H1 (cell line): ENCODE measurements around the gene MYO9B. TPM values are rescaled to one million over a fixed set of nuclear protein-coding genes. Genes with fewer than 3 reads are reported as not detected.

Experiments
- CBX8 ChIP-seq: fragments of 300-800, 300-1000 bp; sonication (generic); IDR thresholded peaks from 2 replicates; pipeline ENCODE4 v1.7.1; 2016; ENCODE audit warnings: low read depth, low read length, borderline replicate concordance
- CREB1 ChIP-seq: IDR thresholded peaks from 2 replicates; pipeline ENCODE4 v1.6.1; 2012; ENCODE audit warnings: inconsistent platforms
- PHF8 ChIP-seq: fragments of 200-600 bp; sonication (generic); conservative IDR thresholded peaks from 2 replicates; pipeline ENCODE4 v1.7.1; 2012; ENCODE audit warnings: low read depth, mild to moderate bottlenecking, inconsistent platforms, low read length, moderate library complexity
- POLR2A ChIP-seq, 2 experiments: IDR thresholded peaks; 1 replicate in 1 of 2; 2 replicates in 1 of 2; pipeline ENCODE4 v1.6.1; 2011; ENCODE audit warnings: low read depth in 2 of 2, low read length in 2 of 2, mild to moderate bottlenecking in 2 of 2; ENCODE audit errors: control extremely low read depth in 1 of 2
- RXRA ChIP-seq: IDR thresholded peaks from 2 replicates; pipeline ENCODE4 v1.6.1; 2011; ENCODE audit warnings: low read depth, mild to moderate bottlenecking, low read length, moderate library complexity; ENCODE audit not compliant: insufficient read depth
- TAF1 ChIP-seq: IDR thresholded peaks from 2 replicates; pipeline ENCODE4 v1.6.1; 2011; ENCODE audit warnings: mild to moderate bottlenecking, low read depth, low read length
- polyA plus RNA-seq, 7 experiments: library from polyadenylated mRNA; depleted of rRNA in 3 of 7; stranded (reverse) in 5 of 7; unstranded in 2 of 7; fragments of >200 nt in 5 of 7; fragments of 200-250 nt in 2 of 7; gene quantifications; 1 replicate in 5 of 7; 2 replicates in 1 of 7; 4 replicates in 1 of 7; pipeline versions ENCODE4 v1.2.1 to v1.2.3, GENCODE V29; 2011 to 2013; ENCODE audit warnings: missing spikeins in 2 of 7, mixed read lengths in 2 of 7
- total RNA-seq: library from RNA; stranded (reverse); fragmentation: NEBNext Ultra II Directional; extraction: Animal tissue kit (Norgen Biotek cat#: 25700); gene quantifications from 2 replicates; pipeline ENCODE4 v1.2.1, GENCODE V29; 2021

The MYO9B gene
- total and polyA plus RNA-seq, 2 of the 8 experiments (the other 6 are each of a cell fraction or from before 2014, with no cell fraction given) = 27.6 to 77.1 TPM

DNA sequence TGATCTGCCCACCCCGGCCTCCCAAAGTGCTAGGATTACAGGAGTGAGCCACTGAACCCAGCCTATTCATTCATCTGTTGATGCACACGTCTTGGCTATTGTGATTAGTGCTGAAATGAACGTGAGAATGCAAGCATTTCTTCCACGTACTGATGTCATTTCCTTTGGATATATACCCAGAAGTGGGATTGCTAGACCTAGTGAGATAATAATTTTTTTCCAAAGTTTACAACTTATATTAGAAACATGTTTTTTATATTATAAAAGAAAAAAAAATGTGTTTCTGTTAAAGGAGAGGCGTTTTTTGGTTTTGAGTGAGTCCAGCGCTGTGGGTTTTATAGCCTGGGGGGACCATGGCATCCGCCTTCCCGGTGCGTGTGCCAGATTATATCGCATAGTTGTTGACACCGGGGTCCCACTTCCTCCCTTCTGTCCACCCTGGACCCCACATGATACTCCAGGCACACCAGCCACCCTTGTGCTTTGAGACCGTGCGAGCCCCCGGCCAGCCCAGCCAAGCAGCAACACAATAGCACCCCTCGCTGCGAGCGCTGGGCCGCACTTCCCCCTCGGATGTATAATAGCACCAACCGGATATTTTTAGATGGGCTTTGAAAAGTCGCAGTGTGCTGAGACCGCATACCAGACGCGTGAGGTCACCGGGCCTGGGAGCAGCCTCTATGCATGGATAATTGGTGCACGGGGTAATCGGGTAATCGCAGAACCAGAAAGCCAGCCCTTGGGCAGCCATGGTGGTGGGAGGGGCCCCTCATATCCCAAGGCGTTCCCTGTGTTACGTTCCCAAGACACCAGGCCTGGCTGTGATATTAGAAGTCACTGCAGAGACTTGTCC is 59.6 kb downstream of the MYO9B start (continued):
- TF ChIP-seq PHF8 (no peak), CREB1 (peak; percentile 45), TAF1 (0 out of 2 replicates have a peak, but pooled peaks have one; percentile 40), POLR2A (IDR thresholded peaks at IDR 0.05; ENCODE audit: control extremely low read depth in 1 of 2, low read depth in 2 of 2, low read length in 2 of 2) (peak in 1 of 2 experiments; percentile 53; a peak in 2 of 3 replicates), CBX8 (no peak), RXRA (no peak)
- TF ChIP-seq, all 59 proteins: peak for 16
